ENCODE data around the gene FBXW7.
A peak's percentile ranks its signal among the peaks of the same experiment; 100 is the strongest.

The FBXW7 gene

DNA sequence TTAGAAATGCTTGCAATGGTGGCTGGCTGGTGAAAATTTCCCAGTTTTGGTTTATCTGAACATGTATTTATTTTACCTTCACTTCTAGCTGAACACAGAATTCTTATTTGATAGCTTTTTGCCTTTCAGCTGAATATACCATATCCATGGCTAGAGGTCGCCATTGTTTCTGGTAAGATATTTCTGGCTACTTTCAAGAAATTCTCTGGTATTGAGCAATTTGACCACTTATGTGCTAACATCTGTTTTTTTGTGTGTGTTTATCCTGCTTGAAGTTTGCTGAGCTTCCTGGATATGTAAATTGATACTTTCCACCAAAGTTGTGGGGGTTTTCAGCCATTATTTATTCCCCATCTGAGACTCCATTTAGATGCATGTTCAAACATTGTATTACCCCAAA is 75.4 kb downstream of the FBXW7 start:
- TF ChIP-seq CTCF (IDR thresholded peaks at IDR 0.05; ENCODE audit: low read depth, low read length, missing control alignments): no peak

GRCh38 chr4:152459326-152459725 is 76.6 kb downstream of the FBXW7 start:
- no peak for DNase-seq (ENCODE audit: low read depth)
- TF ChIP-seq CTCF (IDR thresholded peaks at IDR 0.05; ENCODE audit: low read depth, low read length, missing control alignments): no peak
- in situ Hi-C loops (cut with HindIII; ENCODE audit: low sequenced_read_pairs): no loop called here
- no peak overlapping the region for H3K4me3 ChIP-seq (ENCODE audit: low read depth, low read length)

More for the DNA sequence above, 75.4 kb downstream of the FBXW7 start:
- peak; percentile 49 for DNase-seq (ENCODE audit: low read depth)
- H3K4me3 ChIP-seq (ENCODE audit: low read depth, low read length): no peak overlapping the region
- in situ Hi-C loops (cut with HindIII; ENCODE audit: low sequenced_read_pairs): no loop called here

- no peak for DNase-seq (ENCODE audit: low read depth)
- no peak for TF ChIP-seq CTCF (IDR thresholded peaks at IDR 0.05; ENCODE audit: low read depth, low read length, missing control alignments)
- in situ Hi-C loops (cut with HindIII; ENCODE audit: low sequenced_read_pairs): no loop called here
- no peak overlapping the region for H3K4me3 ChIP-seq (ENCODE audit: low read depth, low read length)
Observed at GRCh38 chr4:152458801-152459302, 77.0 kb downstream of the FBXW7 start.

- no peak for TF ChIP-seq CTCF (IDR thresholded peaks at IDR 0.05; ENCODE audit: low read depth, low read length, missing control alignments)
- no peak overlapping the region for H3K4me3 ChIP-seq (ENCODE audit: low read depth, low read length)
- DNase-seq (ENCODE audit: low read depth): no peak
- in situ Hi-C loops (cut with HindIII; ENCODE audit: low sequenced_read_pairs): no loop called here
Observed at GRCh38 chr4:152456609-152457008, 79.3 kb downstream of the FBXW7 start.

- H3K4me3 ChIP-seq (ENCODE audit: low read depth, low read length): no peak overlapping the region
- DNase-seq (ENCODE audit: low read depth): no peak
- in situ Hi-C loops (cut with HindIII; ENCODE audit: low sequenced_read_pairs): no loop called here
- no peak for TF ChIP-seq CTCF (IDR thresholded peaks at IDR 0.05; ENCODE audit: low read depth, low read length, missing control alignments)
Observed at GRCh38 chr4:152455311-152455710, 80.6 kb downstream of the FBXW7 start.

DNA sequence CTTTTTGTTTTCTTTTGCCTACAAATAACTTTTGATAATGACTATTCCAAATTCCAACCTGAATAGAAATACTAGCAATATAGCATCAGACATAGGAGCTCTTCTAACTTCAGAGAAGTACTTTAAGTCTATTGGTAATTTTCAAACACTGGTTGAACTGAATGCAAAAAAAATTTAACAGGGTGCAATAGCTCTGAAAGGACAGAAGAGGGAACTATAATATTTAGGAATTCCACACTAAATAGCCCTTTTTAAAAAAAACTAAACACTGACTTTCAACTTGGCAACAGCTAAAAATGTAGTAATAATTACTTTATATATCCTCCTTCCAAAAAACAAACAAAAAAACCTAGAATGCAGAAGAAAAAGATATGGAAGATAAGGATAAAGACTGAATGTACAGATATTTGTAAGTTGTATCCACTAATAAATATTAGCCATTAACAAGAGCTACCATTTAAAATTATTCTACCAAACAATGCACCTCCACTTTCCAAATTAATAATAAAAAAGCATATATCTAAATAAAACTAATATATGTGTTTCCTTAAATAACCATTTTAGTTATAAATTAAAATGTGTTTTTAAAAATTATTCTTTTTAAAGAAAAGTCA is 81.4 kb downstream of the FBXW7 start:
- H3K4me3 ChIP-seq (ENCODE audit: low read depth, low read length): no peak overlapping the region
- in situ Hi-C loops (cut with HindIII; ENCODE audit: low sequenced_read_pairs): no loop called here
- DNase-seq (ENCODE audit: low read depth): no peak
- peak; percentile 36 for TF ChIP-seq CTCF (IDR thresholded peaks at IDR 0.05; ENCODE audit: low read depth, low read length, missing control alignments)

All from astrocyte of the cerebellum (primary cell).